ENCODE data around the gene KIF3B.
"Not testable (repeated sequence)": the region's sequence is repeated elsewhere in the genome, so short reads cannot be mapped to it uniquely, and the experiment has no call there.

The KIF3B gene

GRCh38 chr20:32249030-32249738 lies 28.3 kb upstream of the KIF3B start:
- DNase-seq, result peak; percentile 62

- DNase-seq, result no peak
Measured at GRCh38 chr20:32251470-32251869, 26.0 kb upstream of the KIF3B start.

GRCh38 chr20:32252189-32252588 lies 25.3 kb upstream of the KIF3B start:
- no peak for DNase-seq

GRCh38 chr20:32260973-32261372 lies 16.5 kb upstream of the KIF3B start:
- DNase-seq, result not testable (repeated sequence)

- no peak for DNase-seq
Measured at GRCh38 chr20:32261644-32262043, 15.8 kb upstream of the KIF3B start.

- DNase-seq, result no peak
Measured at GRCh38 chr20:32263398-32263954, 14.0 kb upstream of the KIF3B start.

GRCh38 chr20:32271620-32272019 lies 5.8 kb upstream of the KIF3B start:
- DNase-seq, result no peak

- DNase-seq, result no peak
Measured at GRCh38 chr20:32274359-32274758, 3.1 kb upstream of the KIF3B start.

- not testable (repeated sequence) for DNase-seq
Measured at GRCh38 chr20:32275163-32275562, 2.3 kb upstream of the KIF3B start.

GRCh38 chr20:32278199-32278643 lies 770 bp downstream of the KIF3B start:
- peak; percentile 12 for DNase-seq

GRCh38 chr20:32281711-32282110 lies 4.3 kb downstream of the KIF3B start:
- no peak for DNase-seq

GRCh38 chr20:32282461-32282860 lies 5.0 kb downstream of the KIF3B start:
- DNase-seq, result no peak

GRCh38 chr20:32285082-32285620 lies 7.7 kb downstream of the KIF3B start:
- DNase-seq, result peak; percentile 13

GRCh38 chr20:32285621-32286371 lies 8.3 kb downstream of the KIF3B start:
- DNase-seq, result peak; percentile 65

- no peak for DNase-seq
Measured at GRCh38 chr20:32287231-32287638, 9.8 kb downstream of the KIF3B start.

GRCh38 chr20:32288225-32288849 lies 10.9 kb downstream of the KIF3B start:
- no peak for DNase-seq

GRCh38 chr20:32289299-32289660 lies 11.8 kb downstream of the KIF3B start:
- DNase-seq, result not testable (repeated sequence)

GRCh38 chr20:32289661-32290431 lies 12.4 kb downstream of the KIF3B start:
- no peak for DNase-seq

- DNase-seq, result no peak
Measured at GRCh38 chr20:32291166-32291565, 13.7 kb downstream of the KIF3B start.

GRCh38 chr20:32292548-32292947 lies 15.1 kb downstream of the KIF3B start:
- DNase-seq, result no peak

GRCh38 chr20:32294071-32294470 lies 16.6 kb downstream of the KIF3B start:
- DNase-seq, result no peak

- no peak for DNase-seq
Measured at GRCh38 chr20:32296412-32296811, 19.0 kb downstream of the KIF3B start.

Measured in CD4-positive, alpha-beta T cell treated with Interleukin-12 subunit alpha and Interleukin-12 subunit beta, for 1 hour (primary cell).